ENCODE measurements around the gene RAB43. TPM values are rescaled to one million over a fixed set of nuclear protein-coding genes. Genes with fewer than 3 reads are reported as not detected.
"Not testable (repeated sequence)": the region's sequence is repeated elsewhere in the genome, so short reads cannot be mapped to it uniquely, and the experiment has no call there.

RAB43 gene
- total RNA-seq, 1 donor from 2014 or later = 23.8 TPM

DNA sequence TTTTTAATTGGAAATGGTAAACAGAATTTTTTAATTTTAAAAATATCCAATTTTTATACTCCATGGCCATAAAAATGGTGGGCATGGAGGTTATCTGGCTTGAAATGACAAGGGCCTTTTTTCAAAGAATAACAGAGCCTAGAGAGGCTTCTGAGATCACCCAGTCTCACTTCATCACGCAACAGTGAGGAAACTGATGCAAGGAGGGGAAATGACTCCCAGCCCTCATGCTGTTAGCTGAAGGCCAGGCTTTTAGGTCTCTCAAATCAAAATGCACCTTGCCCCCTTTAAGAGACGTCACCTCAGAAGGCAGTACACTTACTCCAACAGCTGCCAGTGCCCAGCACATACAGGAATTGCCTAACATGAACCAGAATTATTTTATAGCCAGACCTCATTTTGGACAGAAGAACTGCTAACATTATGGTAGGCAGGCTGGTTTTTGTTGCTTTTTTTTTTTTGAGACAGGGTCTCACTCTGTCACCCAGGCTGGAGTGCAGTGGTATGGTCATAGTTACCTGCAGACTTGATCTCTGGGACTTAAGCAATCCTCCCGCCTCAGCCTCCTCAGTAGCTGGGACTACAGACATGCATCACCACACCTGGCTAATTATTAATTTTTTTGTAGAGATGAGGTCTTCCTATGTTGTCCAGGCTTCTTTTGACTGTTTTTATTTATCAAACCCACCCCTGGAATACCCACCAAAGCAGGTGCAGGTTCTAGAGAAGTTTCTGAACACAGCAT lies 9.1 kb downstream of the RAB43 start:
- TF ChIP-seq, protein P1, sequence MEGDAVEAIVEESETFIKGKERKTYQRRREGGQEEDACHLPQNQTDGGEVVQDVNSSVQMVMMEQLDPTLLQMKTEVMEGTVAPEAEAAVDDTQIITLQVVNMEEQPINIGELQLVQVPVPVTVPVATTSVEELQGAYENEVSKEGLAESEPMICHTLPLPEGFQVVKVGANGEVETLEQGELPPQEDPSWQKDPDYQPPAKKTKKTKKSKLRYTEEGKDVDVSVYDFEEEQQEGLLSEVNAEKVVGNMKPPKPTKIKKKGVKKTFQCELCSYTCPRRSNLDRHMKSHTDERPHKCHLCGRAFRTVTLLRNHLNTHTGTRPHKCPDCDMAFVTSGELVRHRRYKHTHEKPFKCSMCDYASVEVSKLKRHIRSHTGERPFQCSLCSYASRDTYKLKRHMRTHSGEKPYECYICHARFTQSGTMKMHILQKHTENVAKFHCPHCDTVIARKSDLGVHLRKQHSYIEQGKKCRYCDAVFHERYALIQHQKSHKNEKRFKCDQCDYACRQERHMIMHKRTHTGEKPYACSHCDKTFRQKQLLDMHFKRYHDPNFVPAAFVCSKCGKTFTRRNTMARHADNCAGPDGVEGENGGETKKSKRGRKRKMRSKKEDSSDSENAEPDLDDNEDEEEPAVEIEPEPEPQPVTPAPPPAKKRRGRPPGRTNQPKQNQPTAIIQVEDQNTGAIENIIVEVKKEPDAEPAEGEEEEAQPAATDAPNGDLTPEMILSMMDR (IDR thresholded peaks at IDR 0.05; ENCODE audit: unreplicated experiment) = no peak
- Mint-ChIP-seq H3K27ac (no peak overlapping the region), H3K4me3 (ENCODE audit: low read depth) (no peak overlapping the region), H3K36me3 (ENCODE audit: insufficient read depth) (peaks cover 10% of the 10 kb centered on the region), H3K27me3 (no peaks in the 10 kb centered on the region), H3K9me3 (ENCODE audit: low read depth) (no peaks in the 10 kb centered on the region), H3K4me1 (ENCODE audit: low read depth) (peaks cover 17% of the 10 kb centered on the region)
- no peak for DNase-seq (ENCODE audit: low spot score, unreplicated experiment)

DNA sequence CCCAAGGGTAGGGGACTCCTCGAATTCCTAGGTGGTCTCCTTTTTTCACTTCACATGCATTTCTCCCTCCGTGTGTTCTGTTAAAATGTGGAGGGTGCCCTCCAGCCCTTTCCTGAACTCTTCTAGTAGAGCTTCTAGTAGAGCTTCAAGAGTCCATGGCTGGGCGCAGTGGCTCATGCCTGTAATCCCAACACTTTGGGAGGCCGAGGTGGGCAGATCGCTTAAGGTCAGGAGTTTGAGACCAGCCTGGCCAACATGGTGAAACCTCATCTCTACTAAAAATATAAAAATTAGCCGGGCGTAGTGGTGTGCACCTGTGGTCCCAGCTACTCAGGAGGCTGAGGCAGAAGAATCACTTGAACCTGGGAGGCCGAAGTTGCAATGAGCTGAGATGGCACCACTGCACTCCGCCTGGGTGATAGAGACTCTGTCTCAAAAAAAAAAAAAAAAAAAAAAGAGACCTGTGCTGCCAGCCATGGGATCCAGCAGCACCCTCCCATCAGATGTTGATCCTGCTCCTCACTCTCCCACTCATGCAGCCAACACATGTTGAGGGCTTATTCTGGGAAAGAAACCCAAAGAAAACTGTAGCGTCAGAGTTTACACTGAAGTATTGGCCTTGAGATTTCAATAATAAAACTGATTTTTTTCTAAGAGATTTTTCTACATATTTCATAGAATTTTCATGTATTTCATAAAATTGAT lies 10.4 kb downstream of the RAB43 start:
- H3K27me3 Mint-ChIP-seq; H3K27ac Mint-ChIP-seq; H3K9me3 Mint-ChIP-seq (ENCODE audit: low read depth); H3K4me3 Mint-ChIP-seq (ENCODE audit: low read depth); H3K36me3 Mint-ChIP-seq (ENCODE audit: insufficient read depth); H3K4me1 Mint-ChIP-seq (ENCODE audit: low read depth); DNase-seq (ENCODE audit: low spot score, unreplicated experiment): not testable (repeated sequence)

DNA sequence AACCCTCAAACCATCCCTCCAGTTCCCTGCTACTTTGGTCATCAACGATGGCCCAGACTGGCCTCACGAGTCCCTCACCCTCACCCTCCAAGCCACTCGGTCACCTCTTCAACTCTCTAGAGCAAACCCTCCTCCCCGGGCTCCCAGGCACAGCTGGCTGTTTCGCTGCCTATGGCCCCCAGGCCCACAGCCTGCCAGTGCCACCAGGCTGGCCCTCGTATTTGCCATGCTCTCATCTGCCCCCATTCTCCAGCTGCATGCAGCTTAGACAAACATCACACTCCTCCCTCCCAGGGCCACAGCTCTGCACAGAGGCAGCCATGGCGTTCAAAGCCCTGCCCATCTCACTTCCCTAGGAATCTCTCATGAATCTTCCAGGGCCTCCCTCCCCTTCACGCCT lies 13.8 kb downstream of the RAB43 start:
- peaks cover 7% of the 10 kb centered on the region for H3K4me1 Mint-ChIP-seq (ENCODE audit: low read depth)
- TF ChIP-seq, protein P1 (IDR thresholded peaks at IDR 0.05; ENCODE audit: unreplicated experiment) = no peak
- H3K36me3 Mint-ChIP-seq (ENCODE audit: insufficient read depth) = peaks cover 4% of the 10 kb centered on the region
- H3K9me3 Mint-ChIP-seq (ENCODE audit: low read depth) = no peaks in the 10 kb centered on the region
- peak overlapping the region; percentile 44 for H3K27ac Mint-ChIP-seq
- H3K4me3 Mint-ChIP-seq (ENCODE audit: low read depth) = no peak overlapping the region
- no peak for DNase-seq (ENCODE audit: low spot score, unreplicated experiment)
- H3K27me3 Mint-ChIP-seq = no peaks in the 10 kb centered on the region

DNA sequence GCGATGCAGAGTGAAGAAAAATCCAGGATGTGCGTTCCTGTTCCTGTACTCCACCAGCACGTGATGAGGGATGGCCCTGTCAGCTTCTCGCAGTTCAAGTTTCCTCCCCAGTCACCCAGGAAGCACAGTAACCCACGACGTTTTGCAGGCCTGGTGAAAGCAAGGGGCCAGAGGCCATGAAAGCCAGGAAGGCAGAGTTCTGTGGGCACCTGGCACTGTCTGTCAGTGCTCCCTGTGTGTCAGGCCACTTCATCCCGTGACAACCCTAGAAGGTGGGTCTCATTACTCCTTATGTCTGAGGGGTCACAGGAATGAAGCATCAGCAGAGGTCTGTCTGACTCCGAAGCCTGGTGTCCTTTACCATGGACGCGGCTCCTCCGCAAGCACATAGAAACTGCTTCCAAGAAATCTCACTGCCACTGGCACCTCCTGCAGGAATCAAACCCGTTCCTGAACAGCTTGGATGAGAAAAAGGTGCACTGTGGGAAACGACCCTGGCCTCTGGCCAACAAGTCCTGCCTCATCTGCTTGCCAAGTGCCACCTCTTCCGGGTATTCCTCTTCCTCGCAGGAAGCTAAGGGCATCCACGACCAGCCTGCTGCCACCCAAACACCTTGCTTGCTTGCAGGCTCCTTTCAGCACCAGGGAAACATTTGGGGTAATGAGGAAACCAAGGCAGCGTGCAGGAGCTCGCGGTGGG lies 14.6 kb downstream of the RAB43 start:
- Mint-ChIP-seq H3K9me3 (ENCODE audit: low read depth) (no peaks in the 10 kb centered on the region), H3K27me3 (no peaks in the 10 kb centered on the region), H3K4me1 (ENCODE audit: low read depth) (peaks cover 7% of the 10 kb centered on the region), H3K4me3 (ENCODE audit: low read depth) (no peak overlapping the region), H3K36me3 (ENCODE audit: insufficient read depth) (peaks cover 4% of the 10 kb centered on the region), H3K27ac (no peak overlapping the region)
- TF ChIP-seq, protein P1 (IDR thresholded peaks at IDR 0.05; ENCODE audit: unreplicated experiment) = no peak
- no peak for DNase-seq (ENCODE audit: low spot score, unreplicated experiment)

DNA sequence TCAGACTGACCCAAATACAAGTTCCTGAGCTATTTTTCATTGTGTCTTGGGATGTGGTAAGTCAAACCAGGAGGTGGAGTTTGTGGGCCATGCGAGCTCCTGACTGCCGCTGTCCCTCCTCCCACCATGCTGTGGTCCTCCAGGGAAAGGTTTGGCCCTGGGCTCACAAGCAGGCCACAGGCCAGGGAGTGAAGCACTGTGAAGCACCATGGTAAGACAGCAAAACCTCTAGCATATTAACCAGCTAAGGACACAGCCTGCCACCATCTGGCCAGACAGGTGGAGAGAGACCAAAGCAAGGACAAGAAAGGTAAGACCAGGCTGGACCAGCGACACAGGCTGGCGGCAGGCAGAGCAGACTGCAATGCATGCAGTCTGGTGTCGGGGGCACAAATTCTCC lies 15.3 kb downstream of the RAB43 start:
- peaks cover 4% of the 10 kb centered on the region for H3K36me3 Mint-ChIP-seq (ENCODE audit: insufficient read depth)
- H3K4me3 Mint-ChIP-seq (ENCODE audit: low read depth) = no peak overlapping the region
- no peaks in the 10 kb centered on the region for H3K9me3 Mint-ChIP-seq (ENCODE audit: low read depth)
- peaks cover 9% of the 10 kb centered on the region for H3K4me1 Mint-ChIP-seq (ENCODE audit: low read depth)
- TF ChIP-seq, protein P1 (IDR thresholded peaks at IDR 0.05; ENCODE audit: unreplicated experiment) = no peak
- H3K27ac Mint-ChIP-seq = no peak overlapping the region
- no peak for DNase-seq (ENCODE audit: low spot score, unreplicated experiment)
- H3K27me3 Mint-ChIP-seq = no peaks in the 10 kb centered on the region

Data from progenitor cell of endocrine pancreas (in vitro differentiated cells).